ENCODE results near the gene CYP3A7.
"Not testable (repeated sequence)": the region's sequence is repeated elsewhere in the genome, so short reads cannot be mapped to it uniquely, and the experiment has no call there.

Gene CYP3A7

DNA sequence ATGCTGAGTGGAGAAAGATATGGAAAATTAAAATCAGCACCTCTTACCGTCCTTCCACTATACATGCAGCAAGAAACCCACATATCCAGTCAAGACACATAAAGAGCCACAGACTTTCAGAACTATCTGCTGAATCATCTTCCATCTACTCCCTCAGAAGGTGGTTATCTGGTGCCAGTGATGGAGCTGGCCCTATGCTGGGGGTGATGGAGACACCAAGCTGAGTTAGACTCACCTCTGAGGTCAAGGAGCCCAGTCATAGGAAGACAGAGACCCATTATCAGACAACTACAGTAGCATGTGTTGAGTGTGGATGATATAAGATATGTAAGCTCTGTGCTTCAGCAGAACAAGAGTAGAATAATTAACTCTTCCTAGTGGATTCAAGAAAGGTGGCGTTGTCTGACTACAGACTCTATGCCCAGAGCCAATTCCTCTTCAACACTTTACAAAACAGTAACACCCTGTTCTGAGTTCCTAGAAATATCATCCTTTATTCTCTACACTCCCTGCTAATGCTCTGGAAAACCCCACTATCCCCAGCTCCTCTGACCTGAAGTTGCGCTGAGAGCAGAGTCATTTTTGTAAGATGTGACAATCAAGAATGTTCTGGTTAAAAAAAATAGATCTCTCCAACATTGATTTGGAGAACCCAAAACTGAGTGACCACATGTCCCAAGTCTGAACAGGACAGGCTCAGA lies 69.5 kb downstream of the CYP3A7 start:
- no peak for DNase-seq

GRCh38 chr7:99657879-99658278 lies 77.1 kb downstream of the CYP3A7 start:
- DNase-seq = not testable (repeated sequence)
